C1 segment of cervical spinal cord (tissue), 14 donors: ENCODE results near the gene CCDC85C.

Source experiments
- DNase-seq, 14 donors: peaks; one replicate each; lab custom pipeline; 2025; lab: John Stamatoyannopoulos, UW

CCDC85C gene

GRCh38 chr14:99452968-99453367, 151.0 kb downstream of the CCDC85C start:
- DNase-seq: no peak

GRCh38 chr14:99451234-99451633, 152.8 kb downstream of the CCDC85C start:
- DNase-seq: no peak

GRCh38 chr14:99450266-99450665, 153.7 kb downstream of the CCDC85C start:
- DNase-seq: no peak
